Mucosa of stomach (tissue), 1 donor: ENCODE data around the gene SH2D5.
"Not testable (repeated sequence)": the region's sequence is repeated elsewhere in the genome, so short reads cannot be mapped to it uniquely, and the experiment has no call there.

Source experiments
- H3K27me3 ChIP-seq: one replicate; pipeline ENCODE4 v1.7.0; 2013; ENCODE audit warnings: mild to moderate bottlenecking, low read length; ENCODE audit not compliant: control insufficient read depth, insufficient read depth
- H3K36me3 ChIP-seq: one replicate; pipeline ENCODE4 v1.7.0; 2013; ENCODE audit warnings: low read length; ENCODE audit not compliant: control insufficient read depth, insufficient read depth
- H3K4me1 ChIP-seq: one replicate; pipeline ENCODE4 v1.7.0; 2013; ENCODE audit warnings: mild to moderate bottlenecking, low read length; ENCODE audit not compliant: control insufficient read depth, insufficient read depth
- H3K4me3 ChIP-seq: one replicate; pipeline ENCODE4 v1.7.0; 2013; ENCODE audit warnings: low read length
- H3K9ac ChIP-seq: one replicate; pipeline ENCODE4 v1.7.0; 2013; ENCODE audit warnings: mild to moderate bottlenecking, low read length, moderate library complexity
- H3K9me3 ChIP-seq: one replicate; pipeline ENCODE4 v1.7.0; 2013; ENCODE audit warnings: mild to moderate bottlenecking, low read length, moderate library complexity; ENCODE audit not compliant: control insufficient read depth
- donor health status: Pancreatic carcinoma.

SH2D5 gene

DNA sequence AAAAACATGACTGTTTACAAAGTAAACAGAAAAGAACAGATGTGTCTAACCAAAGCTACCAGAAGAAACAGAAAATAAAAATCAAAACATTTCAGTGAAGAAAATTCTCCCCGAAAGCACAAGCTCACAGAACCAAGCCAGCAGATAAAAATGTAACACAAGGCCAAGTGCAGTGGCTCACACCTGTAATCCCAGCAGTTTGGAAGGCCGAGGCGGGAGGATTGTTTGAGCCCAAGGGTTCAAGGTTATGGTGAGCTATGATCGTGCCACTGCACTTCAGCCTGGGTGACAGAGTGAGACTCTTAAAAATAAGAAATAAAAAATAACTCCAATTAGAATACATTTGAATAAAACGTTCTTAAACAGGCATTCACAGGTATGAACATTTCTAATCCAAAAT lies 52.2 kb downstream of the SH2D5 start:
- H3K27me3 ChIP-seq, result no peaks in the 10 kb centered on the region
- no peak overlapping the region for H3K9ac ChIP-seq
- no peaks in the 10 kb centered on the region for H3K36me3 ChIP-seq
- H3K9me3 ChIP-seq, result no peaks in the 10 kb centered on the region
- H3K4me1 ChIP-seq, result no peaks in the 10 kb centered on the region
- H3K4me3 ChIP-seq, result no peak overlapping the region

DNA sequence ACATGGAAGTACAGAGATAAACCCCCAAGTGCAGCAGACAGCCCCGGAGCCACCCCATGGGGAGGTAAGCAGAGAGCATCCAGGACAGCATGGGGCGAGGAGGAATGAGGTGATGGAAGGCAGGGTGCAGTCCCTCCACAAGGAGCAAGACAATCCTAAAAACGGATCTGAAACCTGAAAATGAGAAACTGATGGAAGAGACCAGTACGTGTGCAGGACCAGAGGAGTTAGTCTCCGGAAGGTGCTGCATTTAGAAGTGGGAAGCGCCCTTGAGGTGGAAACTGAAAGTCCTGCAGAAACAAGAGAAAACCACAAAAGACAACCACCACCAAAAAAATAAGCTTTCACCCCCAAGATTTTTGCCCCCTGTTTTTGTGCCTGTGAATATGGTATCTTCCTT lies 53.9 kb downstream of the SH2D5 start:
- H3K27me3 ChIP-seq, result no peaks in the 10 kb centered on the region
- no peaks in the 10 kb centered on the region for H3K9me3 ChIP-seq
- no peak overlapping the region for H3K4me3 ChIP-seq
- no peaks in the 10 kb centered on the region for H3K4me1 ChIP-seq
- no peak overlapping the region for H3K9ac ChIP-seq
- H3K36me3 ChIP-seq, result no peaks in the 10 kb centered on the region

DNA sequence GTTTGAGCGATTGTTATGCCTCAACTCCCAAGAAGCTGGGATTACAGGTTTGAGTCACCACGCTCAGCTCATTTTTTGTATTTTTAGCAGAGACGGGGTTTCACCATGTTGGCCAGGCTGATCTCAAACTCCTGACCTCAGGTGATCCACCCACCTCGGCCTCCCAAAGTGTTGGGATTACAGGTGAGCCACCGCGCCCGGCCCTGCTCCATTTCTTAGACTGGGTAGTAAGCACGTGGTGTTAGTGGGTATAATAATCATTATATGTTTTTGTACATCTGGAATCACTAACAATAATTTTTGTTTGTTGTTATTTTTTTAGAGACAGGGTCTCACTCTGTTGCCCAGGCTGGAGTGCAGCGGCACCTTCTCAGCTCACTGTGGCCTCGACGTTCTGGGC lies 58.9 kb downstream of the SH2D5 start:
- H3K4me1 ChIP-seq, H3K27me3 ChIP-seq, H3K9ac ChIP-seq, H3K36me3 ChIP-seq, H3K4me3 ChIP-seq, H3K9me3 ChIP-seq: not testable (repeated sequence)

DNA sequence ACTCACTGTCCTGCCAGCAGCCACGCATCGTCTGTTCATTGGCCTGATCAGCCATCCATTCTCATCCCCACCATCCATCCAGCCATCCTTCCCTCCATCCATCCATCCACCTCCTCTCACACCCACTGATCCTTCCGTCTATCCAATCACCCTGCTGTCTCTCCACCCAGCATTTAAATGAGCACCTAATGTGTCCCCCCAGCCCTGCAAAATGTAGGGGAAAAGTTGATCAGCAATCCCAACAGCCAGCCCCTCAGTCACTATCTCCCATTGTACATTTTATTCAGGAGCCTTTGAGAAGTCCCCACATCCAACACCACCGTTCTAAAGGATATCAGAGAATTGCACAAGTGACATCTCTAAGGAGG lies 60.3 kb downstream of the SH2D5 start:
- H3K9ac ChIP-seq, result no peak overlapping the region
- H3K27me3 ChIP-seq, result no peaks in the 10 kb centered on the region
- no peaks in the 10 kb centered on the region for H3K36me3 ChIP-seq
- H3K4me1 ChIP-seq, result no peaks in the 10 kb centered on the region
- H3K9me3 ChIP-seq, result no peaks in the 10 kb centered on the region
- H3K4me3 ChIP-seq, result no peak overlapping the region

DNA sequence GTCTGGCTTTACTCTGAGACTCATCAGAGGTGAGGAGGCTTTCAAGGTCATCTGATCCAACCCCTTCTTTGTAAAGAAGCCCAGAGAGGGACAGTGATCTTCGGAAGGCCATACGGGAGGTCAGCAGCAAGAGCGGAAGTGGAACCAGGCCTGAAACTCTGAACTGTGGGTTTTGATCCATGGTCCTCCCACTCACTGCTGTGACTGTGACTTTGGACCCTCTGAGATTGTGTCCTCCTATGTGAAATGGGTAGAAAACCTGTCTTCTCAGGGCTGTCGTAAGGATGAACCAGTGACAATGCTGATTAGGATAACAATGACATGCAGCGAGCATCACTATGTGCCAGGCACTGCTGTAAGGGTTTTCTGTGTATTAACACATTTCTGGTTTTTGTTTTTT lies 61.6 kb downstream of the SH2D5 start:
- no peaks in the 10 kb centered on the region for H3K36me3 ChIP-seq
- H3K4me3 ChIP-seq, result no peak overlapping the region
- H3K27me3 ChIP-seq, result no peaks in the 10 kb centered on the region
- H3K9ac ChIP-seq, result no peak overlapping the region
- no peaks in the 10 kb centered on the region for H3K4me1 ChIP-seq
- H3K9me3 ChIP-seq, result no peaks in the 10 kb centered on the region
